K562 (cell line): ENCODE data around the gene ERAL1. TPM values are rescaled to one million over a fixed set of nuclear protein-coding genes. Genes with fewer than 3 reads are reported as not detected.

Experiments
- BHLHE40 ChIP-seq: IDR thresholded peaks from 2 replicates; pipeline ENCODE4 v1.6.1; 2011; ENCODE audit warnings: low read length, improper control_type of control experiment
- CEBPG ChIP-seq, 3 experiments: fragments of 200-800 bp in 1 of 3; sonication (Bioruptor generic) in 1 of 3; sonication (generic) in 1 of 3; formaldehyde crosslinking in 1 of 3; IDR thresholded peaks in 2 of 3; conservative IDR thresholded peaks in 1 of 3; 2 replicates each; pipeline versions ENCODE4 v1.6.1 to v1.8.0; 2016 to 2022; ENCODE audit warnings: missing compliant biosample characterization in 2 of 3, missing genetic modification characterization in 2 of 3, mild to moderate bottlenecking in 1 of 3, missing genetic modification reagents in 1 of 3
- DMBX1 ChIP-seq: fragments of 250-450 bp; sonication (Bioruptor Pico); IDR thresholded peaks from 2 replicates; pipeline ENCODE4 v1.8.0; 2022; ENCODE audit warnings: inconsistent platforms, mild to moderate bottlenecking, moderate library complexity, borderline replicate concordance
- FOXA3 ChIP-seq, 2 experiments: fragments of 450-650 bp in 1 of 2; sonication (generic) in 1 of 2; formaldehyde crosslinking; IDR thresholded peaks in 1 of 2; conservative IDR thresholded peaks in 1 of 2; 2 replicates each; pipeline versions ENCODE4 v1.4.0 to v1.8.0; 2020 to 2022; ENCODE audit warnings: mild to moderate bottlenecking in 2 of 2, missing genetic modification reagents in 1 of 2
- FOXK1 ChIP-seq: sonication (generic); formaldehyde crosslinking; IDR thresholded peaks from 2 replicates; pipeline ENCODE4 v1.8.0; 2022; ENCODE audit warnings: missing genetic modification reagents, mild to moderate bottlenecking, borderline replicate concordance
- HDAC1 ChIP-seq, 2 experiments: fragments of 450-650 bp; IDR thresholded peaks; 2 replicates each; pipeline ENCODE4 v1.6.1; 2016 to 2017; ENCODE audit warnings: inconsistent platforms in 1 of 2, mild to moderate bottlenecking in 1 of 2, moderate library complexity in 1 of 2
- HIVEP1 ChIP-seq: fragments of 250-450 bp; sonication (Bioruptor Pico); IDR thresholded peaks from 2 replicates; pipeline ENCODE4 v1.4.0; 2020; ENCODE audit warnings: mild to moderate bottlenecking
- KDM5B ChIP-seq: fragments of 200-600 bp; sonication (generic); IDR thresholded peaks from 2 replicates; pipeline ENCODE4 v1.6.1; 2012; ENCODE audit warnings: low read depth, mild to moderate bottlenecking, moderate library complexity, low read length, control low read depth, inconsistent platforms; ENCODE audit not compliant: insufficient replicate concordance
- MAFF ChIP-seq: IDR thresholded peaks from 2 replicates; pipeline ENCODE4 v1.6.1; 2012; ENCODE audit warnings: low read length, improper control_type of control experiment
- NFYB ChIP-seq: IDR thresholded peaks from 2 replicates; pipeline ENCODE4 v1.6.1; 2011; ENCODE audit warnings: mild to moderate bottlenecking, moderate library complexity; ENCODE audit not compliant: insufficient read length; ENCODE audit errors: extremely low read depth
- NR2C1 ChIP-seq, 2 experiments: fragments of 450-650 bp; IDR thresholded peaks; 2 replicates each; pipeline ENCODE4 v1.6.1; 2017; ENCODE audit warnings: mild to moderate bottlenecking in 2 of 2, antibody characterized with exemption in 1 of 2, inconsistent platforms in 1 of 2, missing compliant biosample characterization in 1 of 2, missing genetic modification characterization in 1 of 2
- PPARD ChIP-seq: fragments of 250-450 bp; sonication (Bioruptor Pico); IDR thresholded peaks from 2 replicates; pipeline ENCODE4 v1.8.0; 2022; ENCODE audit warnings: inconsistent platforms, mild to moderate bottlenecking, moderate library complexity
- STAT6 ChIP-seq: sonication (generic); formaldehyde crosslinking; IDR thresholded peaks from 2 replicates; pipeline ENCODE4 v1.8.1; 2023; ENCODE audit warnings: mild to moderate bottlenecking, missing genetic modification reagents
- THAP12 ChIP-seq: fragments of 250-450 bp; sonication (Bioruptor Pico); IDR thresholded peaks from 2 replicates; pipeline ENCODE4 v1.9.0; 2021; ENCODE audit warnings: mild to moderate bottlenecking, inconsistent platforms
- ZNF445 ChIP-seq: fragments of 250-450 bp; sonication (Bioruptor Pico); IDR thresholded peaks from 2 replicates; pipeline ENCODE4 v1.4.0; 2020; ENCODE audit warnings: low read depth, mild to moderate bottlenecking, moderate library complexity
- ZNF76 ChIP-seq: fragments of 250-450 bp; sonication (Bioruptor Pico); IDR thresholded peaks from 2 replicates; pipeline ENCODE4 v1.4.0; 2020; ENCODE audit warnings: mild to moderate bottlenecking, moderate library complexity, borderline replicate concordance
- polyA plus RNA-seq, 8 experiments: library from polyadenylated mRNA; depleted of rRNA in 4 of 8; stranded (reverse) in 5 of 8; unstranded in 3 of 8; fragments of >200 nt; fragmentation: Nextera tagmentation in 2 of 8; fragmentation: Illumina TruSeq in 1 of 8; extraction: Ambion mirVana in 2 of 8; extraction: Trizol in 1 of 8; gene quantifications; 2 replicates each; pipeline versions ENCODE4 v1.2.1 to v1.2.3, GENCODE V29; 2011 to 2014; ENCODE audit warnings: inconsistent platforms in 1 of 8, missing spikeins in 1 of 8
- total RNA-seq, 7 experiments: library from RNA; depleted of rRNA in 6 of 7; stranded (reverse); fragments of >200 nt in 6 of 7; fragmentation: Illumina TruSeq in 2 of 7; extraction: Trizol in 2 of 7; gene quantifications; 2 replicates each; pipeline versions ENCODE4 v1.2.1 to v1.2.3, GENCODE V29; 2011 to 2021; ENCODE audit warnings: low replicate concordance in 1 of 7
- TF ChIP-seq, protein P1 (sequence below): fragments of 250-450 bp; sonication (Bioruptor Pico); IDR thresholded peaks from 2 replicates; pipeline ENCODE4 v1.5.0; 2021
- TF ChIP-seq, protein P2 (sequence below), 2 experiments: fragments of 450-650 bp; conservative IDR thresholded peaks; 2 replicates each; pipeline ENCODE4 v1.6.1; 2017; ENCODE audit warnings: mild to moderate bottlenecking in 2 of 2, moderate library complexity in 2 of 2

ERAL1 gene
- total and polyA plus RNA-seq, 9 of the 15 experiments (the other 6 are each of a cell fraction or from before 2014, with no cell fraction given) = 37.5 to 351 (median 106) TPM

- peak in 1 of 2 experiments; percentile 68; a peak in 1 of 4 replicates for TF ChIP-seq FOXA3 (CRISPR knock-in tag; conservative IDR thresholded peaks at IDR 0.05 in 1 of 2, IDR thresholded peaks at IDR 0.05 in 1 of 2)
- peak; percentile 63 for TF ChIP-seq BHLHE40
- no peak for TF ChIP-seq PPARD (CRISPR knock-in tag)
- TF ChIP-seq, protein P1, sequence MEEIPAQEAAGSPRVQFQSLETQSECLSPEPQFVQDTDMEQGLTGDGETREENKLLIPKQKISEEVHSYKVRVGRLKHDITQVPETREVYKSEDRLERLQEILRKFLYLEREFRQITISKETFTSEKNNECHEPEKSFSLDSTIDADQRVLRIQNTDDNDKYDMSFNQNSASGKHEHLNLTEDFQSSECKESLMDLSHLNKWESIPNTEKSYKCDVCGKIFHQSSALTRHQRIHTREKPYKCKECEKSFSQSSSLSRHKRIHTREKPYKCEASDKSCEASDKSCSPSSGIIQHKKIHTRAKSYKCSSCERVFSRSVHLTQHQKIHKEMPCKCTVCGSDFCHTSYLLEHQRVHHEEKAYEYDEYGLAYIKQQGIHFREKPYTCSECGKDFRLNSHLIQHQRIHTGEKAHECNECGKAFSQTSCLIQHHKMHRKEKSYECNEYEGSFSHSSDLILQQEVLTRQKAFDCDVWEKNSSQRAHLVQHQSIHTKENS = no peak
- TF ChIP-seq CEBPG (CRISPR knock-in tag; IDR thresholded peaks at IDR 0.05) = peak; percentile 60; the same call in 1 of the 2 replicates
- no peak for TF ChIP-seq CEBPG (tag; conservative IDR thresholded peaks at IDR 0.05 in 1 of 2, IDR thresholded peaks at IDR 0.05 in 1 of 2)
- peak; percentile 98 for TF ChIP-seq NFYB
- TF ChIP-seq STAT6 (CRISPR knock-in tag) = peak; percentile 92; the same call in 1 of the 2 replicates
- 0 out of 2 replicates have a peak, but pooled peaks have one; percentile 51 for TF ChIP-seq HIVEP1 (CRISPR knock-in tag)
- peak in 1 of 2 experiments; percentile 71; a peak in 2 of 4 replicates for TF ChIP-seq HDAC1 (IDR thresholded peaks at IDR 0.05)
- no peak for TF ChIP-seq MAFF
- peak; percentile 30; the same call in 1 of the 2 replicates for TF ChIP-seq THAP12 (CRISPR knock-in tag)
- TF ChIP-seq, protein P2, sequence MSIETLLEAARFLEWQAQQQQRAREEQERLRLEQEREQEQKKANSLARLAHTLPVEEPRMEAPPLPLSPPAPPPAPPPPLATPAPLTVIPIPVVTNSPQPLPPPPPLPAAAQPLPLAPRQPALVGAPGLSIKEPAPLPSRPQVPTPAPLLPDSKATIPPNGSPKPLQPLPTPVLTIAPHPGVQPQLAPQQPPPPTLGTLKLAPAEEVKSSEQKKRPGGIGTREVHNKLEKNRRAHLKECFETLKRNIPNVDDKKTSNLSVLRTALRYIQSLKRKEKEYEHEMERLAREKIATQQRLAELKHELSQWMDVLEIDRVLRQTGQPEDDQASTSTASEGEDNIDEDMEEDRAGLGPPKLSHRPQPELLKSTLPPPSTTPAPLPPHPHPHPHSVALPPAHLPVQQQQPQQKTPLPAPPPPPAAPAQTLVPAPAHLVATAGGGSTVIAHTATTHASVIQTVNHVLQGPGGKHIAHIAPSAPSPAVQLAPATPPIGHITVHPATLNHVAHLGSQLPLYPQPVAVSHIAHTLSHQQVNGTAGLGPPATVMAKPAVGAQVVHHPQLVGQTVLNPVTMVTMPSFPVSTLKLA (conservative IDR thresholded peaks at IDR 0.05) = peak; percentile 88 to 92
- peak; percentile 66 for TF ChIP-seq KDM5B
- peak; percentile 68 for TF ChIP-seq NR2C1 (IDR thresholded peaks at IDR 0.05)
- peak; percentile 67 for TF ChIP-seq NR2C1 (tag; IDR thresholded peaks at IDR 0.05)
- peak; percentile 63 for TF ChIP-seq DMBX1 (CRISPR knock-in tag)
- no peak for TF ChIP-seq ZNF445 (CRISPR knock-in tag)
- TF ChIP-seq ZNF76 = no peak
- no peak for TF ChIP-seq FOXK1 (CRISPR knock-in tag)
Observed at GRCh38 chr17:28860363-28860808, 5.6 kb downstream of the ERAL1 start (continued).
